ENCODE data around the gene KCNK1. TPM values are rescaled to one million over a fixed set of nuclear protein-coding genes. Genes with fewer than 3 reads are reported as not detected.
A peak's percentile ranks its signal among the peaks of the same experiment; 100 is the strongest.
"Not testable (repeated sequence)": the region's sequence is repeated elsewhere in the genome, so short reads cannot be mapped to it uniquely, and the experiment has no call there.

KCNK1 gene
- total RNA-seq, 1 experiment from 2014 or later = 24.3 TPM

GRCh38 chr1:233681285-233681684, 67.4 kb downstream of the KCNK1 start:
- Mint-ChIP-seq H3K27ac (ENCODE audit: low read depth, unreplicated experiment) (no peak overlapping the region), H3K4me1 (ENCODE audit: insufficient read depth, unreplicated experiment) (peaks cover 27% of the 10 kb centered on the region), H3K9me3 (ENCODE audit: unreplicated experiment) (no peaks in the 10 kb centered on the region), H3K4me3 (ENCODE audit: unreplicated experiment) (no peak overlapping the region), H3K27me3 (ENCODE audit: insufficient read depth, unreplicated experiment) (no peaks in the 10 kb centered on the region), H3K36me3 (ENCODE audit: insufficient read depth, unreplicated experiment) (no peaks in the 10 kb centered on the region)
- TF ChIP-seq CTCF (IDR thresholded peaks at IDR 0.05; ENCODE audit: unreplicated experiment) = no peak
- ChIA-PET CTCF (no interaction called here), POLR2A (no interaction called here)
- intact Hi-C loops (cut with micrococcal nuclease) = no loop called here
- no peak for DNase-seq (ENCODE audit: unreplicated experiment)
- BruUV-seq (replicated peaks) = no TSS peak

GRCh38 chr1:233686653-233687052, 72.7 kb downstream of the KCNK1 start:
- POLR2A ChIA-PET; H3K27me3 Mint-ChIP-seq (ENCODE audit: insufficient read depth, unreplicated experiment); intact Hi-C loops (cut with micrococcal nuclease); DNase-seq (ENCODE audit: unreplicated experiment); H3K9me3 Mint-ChIP-seq (ENCODE audit: unreplicated experiment); H3K27ac Mint-ChIP-seq (ENCODE audit: low read depth, unreplicated experiment); H3K4me3 Mint-ChIP-seq (ENCODE audit: unreplicated experiment); BruUV-seq (replicated peaks); H3K36me3 Mint-ChIP-seq (ENCODE audit: insufficient read depth, unreplicated experiment): not testable (repeated sequence)
- CTCF ChIA-PET = interaction anchor here (0.6 kb wide), 1 partner anchor 28 kb away, joined by 3 read pairs; no protein-coding TSS in a partner anchor
- peaks cover 48% of the 10 kb centered on the region for H3K4me1 Mint-ChIP-seq (ENCODE audit: insufficient read depth, unreplicated experiment)

GRCh38 chr1:233689017-233689747, 75.3 kb downstream of the KCNK1 start:
- BruUV-seq (replicated peaks) = no TSS peak
- Mint-ChIP-seq H3K27ac (ENCODE audit: low read depth, unreplicated experiment) (peak overlapping the region; percentile 46), H3K9me3 (ENCODE audit: unreplicated experiment) (no peaks in the 10 kb centered on the region), H3K36me3 (ENCODE audit: insufficient read depth, unreplicated experiment) (no peaks in the 10 kb centered on the region), H3K4me3 (ENCODE audit: unreplicated experiment) (no peak overlapping the region), H3K4me1 (ENCODE audit: insufficient read depth, unreplicated experiment) (peaks cover 32% of the 10 kb centered on the region), H3K27me3 (ENCODE audit: insufficient read depth, unreplicated experiment) (no peaks in the 10 kb centered on the region)
- CTCF ChIA-PET = no interaction called here
- DNase-seq (ENCODE audit: unreplicated experiment) = no peak
- intact Hi-C loops (cut with micrococcal nuclease) = no loop called here
- POLR2A ChIA-PET = no interaction called here
- no peak for TF ChIP-seq CTCF (IDR thresholded peaks at IDR 0.05; ENCODE audit: unreplicated experiment)

- Mint-ChIP-seq H3K4me1 (ENCODE audit: insufficient read depth, unreplicated experiment) (peaks cover 32% of the 10 kb centered on the region), H3K27me3 (ENCODE audit: insufficient read depth, unreplicated experiment) (no peaks in the 10 kb centered on the region), H3K27ac (ENCODE audit: low read depth, unreplicated experiment) (no peak overlapping the region), H3K36me3 (ENCODE audit: insufficient read depth, unreplicated experiment) (no peaks in the 10 kb centered on the region), H3K9me3 (ENCODE audit: unreplicated experiment) (no peaks in the 10 kb centered on the region), H3K4me3 (ENCODE audit: unreplicated experiment) (no peak overlapping the region)
- POLR2A ChIA-PET = interaction anchor here (1.0 kb wide), 1 partner anchor 25 kb away, joined by 3 read pairs; no protein-coding TSS in a partner anchor
- CTCF ChIA-PET = interaction anchor here (1.2 kb wide), 1 partner anchor 12 kb away, joined by 3 read pairs; no protein-coding TSS in a partner anchor
- intact Hi-C loops (cut with micrococcal nuclease) = no loop called here
- DNase-seq (ENCODE audit: unreplicated experiment) = no peak
- no TSS peak for BruUV-seq (replicated peaks)
- no peak for TF ChIP-seq CTCF (IDR thresholded peaks at IDR 0.05; ENCODE audit: unreplicated experiment)
These were observed 75.9 kb downstream of the KCNK1 start for GRCh38 chr1:233689748-233690254.
